DOHH2 (cell line): ENCODE measurements around the gene EPHA5.
"Not testable (repeated sequence)": the region's sequence is repeated elsewhere in the genome, so short reads cannot be mapped to it uniquely, and the experiment has no call there.

Experiments
- H3F3A ChIP-seq: fragments of 200-600 bp; sonication (generic), shearing (Covaris generic); 2 replicates; pipeline ENCODE4 v1.6.0; 2016; ENCODE audit warnings: antibody characterized with exemption, mild to moderate bottlenecking; ENCODE audit not compliant: control insufficient read depth, insufficient read depth
- H3K27ac ChIP-seq: fragments of 200-600 bp; sonication (generic); 2 replicates; pipeline ENCODE4 v1.5.1; 2014; ENCODE audit warnings: low read depth, mild to moderate bottlenecking, low read length, moderate library complexity
- H3K27me3 ChIP-seq: fragments of 200-600 bp; sonication (generic); 2 replicates; pipeline ENCODE4 v1.6.1; 2014; ENCODE audit warnings: mild to moderate bottlenecking, low read length, mixed read lengths; ENCODE audit not compliant: control insufficient read depth
- H3K36me3 ChIP-seq: fragments of 200-600 bp; sonication (generic); 2 replicates; pipeline ENCODE4 v1.6.1; 2014; ENCODE audit warnings: mild to moderate bottlenecking, low read length, moderate library complexity, mixed read lengths; ENCODE audit not compliant: control insufficient read depth
- H3K4me1 ChIP-seq: fragments of 200-600 bp; sonication (generic); 2 replicates; pipeline ENCODE4 v1.6.1; 2014; ENCODE audit warnings: mild to moderate bottlenecking, low read length, mixed read lengths; ENCODE audit not compliant: control insufficient read depth
- H3K4me2 ChIP-seq: fragments of 200-600 bp; sonication (generic); 2 replicates; pipeline ENCODE4 v1.6.0; 2014; ENCODE audit warnings: mild to moderate bottlenecking, low read length, moderate library complexity
- H3K4me3 ChIP-seq: fragments of 200-600 bp; sonication (generic); 2 replicates; pipeline ENCODE4 v1.5.1; 2014; ENCODE audit warnings: mild to moderate bottlenecking, low read length, mixed read lengths
- H3K79me2 ChIP-seq: fragments of 200-600 bp; sonication (generic); 2 replicates; pipeline ENCODE4 v1.6.1; 2014; ENCODE audit warnings: mild to moderate bottlenecking, low read length, mixed read lengths; ENCODE audit not compliant: control insufficient read depth
- H3K9me2 ChIP-seq: fragments of 200-600 bp; sonication (generic); replicated peaks from 2 replicates; pipeline ENCODE4 v1.6.1; 2014; ENCODE audit warnings: mild to moderate bottlenecking, low read length, mixed read lengths; ENCODE audit not compliant: control insufficient read depth
- H3K9me3 ChIP-seq: fragments of 200-600 bp; sonication (generic); 2 replicates; pipeline ENCODE4 v1.6.1; 2014; ENCODE audit warnings: antibody characterized with exemption, low read length, mixed read lengths; ENCODE audit not compliant: control insufficient read depth, insufficient read depth
- H4K20me1 ChIP-seq: fragments of 200-600 bp; sonication (generic); 2 replicates; pipeline ENCODE4 v1.6.0; 2014; ENCODE audit warnings: low read depth, mild to moderate bottlenecking, antibody characterized with exemption, low read length, moderate library complexity; ENCODE audit not compliant: control insufficient read depth, insufficient read depth
- CTCF ChIP-seq: fragments of 200-600 bp; sonication (generic); IDR thresholded peaks from one replicate; pipeline ENCODE4 v1.5.1; 2014; ENCODE audit warnings: antibody characterized with exemption, mild to moderate bottlenecking, low read depth, low read length; ENCODE audit not compliant: poor library complexity, severe bottlenecking
- EZH2phosphoT487 ChIP-seq: fragments of 200-600 bp; sonication (generic); IDR thresholded peaks from 2 replicates; pipeline ENCODE4 v1.6.1; 2017; ENCODE audit warnings: borderline replicate concordance, mild to moderate bottlenecking, antibody characterized with exemption, low read length, moderate library complexity, mixed read lengths

Gene EPHA5

GRCh38 chr4:65311120-65311519 is 359.2 kb downstream of the EPHA5 start:
- Histone ChIP-seq H3K9me3 (no peaks in the 10 kb centered on the region), H3K27me3 (no peaks in the 10 kb centered on the region), H3K36me3 (no peaks in the 10 kb centered on the region), H3K9me2 (no peaks in the 10 kb centered on the region), H3F3A (no peaks in the 10 kb centered on the region), H3K4me1 (no peaks in the 10 kb centered on the region), H3K4me3 (no peak overlapping the region), H3K79me2 (no peaks in the 10 kb centered on the region), H3K27ac (no peak overlapping the region), H4K20me1 (no peaks in the 10 kb centered on the region), H3K4me2 (no peak overlapping the region)
- TF ChIP-seq EZH2phosphoT487 (no peak), CTCF (no peak)

GRCh38 chr4:65310586-65310985 is 359.7 kb downstream of the EPHA5 start:
- no peak overlapping the region for H3K4me2 ChIP-seq
- H3K27ac ChIP-seq: no peak overlapping the region
- TF ChIP-seq EZH2phosphoT487 (no peak), CTCF (no peak)
- no peaks in the 10 kb centered on the region for H3K79me2 ChIP-seq
- H3K27me3 ChIP-seq: no peaks in the 10 kb centered on the region
- no peaks in the 10 kb centered on the region for H3K36me3 ChIP-seq
- no peaks in the 10 kb centered on the region for H3K9me2 ChIP-seq
- no peaks in the 10 kb centered on the region for H3F3A ChIP-seq
- no peaks in the 10 kb centered on the region for H3K9me3 ChIP-seq
- H4K20me1 ChIP-seq: no peaks in the 10 kb centered on the region
- H3K4me1 ChIP-seq: no peaks in the 10 kb centered on the region
- H3K4me3 ChIP-seq: no peak overlapping the region

GRCh38 chr4:65308626-65309025 is 361.7 kb downstream of the EPHA5 start:
- not testable (repeated sequence) for H3K9me3 ChIP-seq, H3K36me3 ChIP-seq, H3K27me3 ChIP-seq, H3K4me2 ChIP-seq, H3K79me2 ChIP-seq, H3K27ac ChIP-seq, H3K4me3 ChIP-seq, H3K4me1 ChIP-seq, H3F3A ChIP-seq, H3K9me2 ChIP-seq, H4K20me1 ChIP-seq

GRCh38 chr4:65302145-65302544 is 368.1 kb downstream of the EPHA5 start:
- TF ChIP-seq CTCF: no peak
- no peak for TF ChIP-seq EZH2phosphoT487
- no peak overlapping the region for H3K4me3 ChIP-seq

More at GRCh38 chr4:65302145-65302544, 368.1 kb downstream of the EPHA5 start:
- Histone ChIP-seq H3K27me3 (no peaks in the 10 kb centered on the region), H3K79me2 (no peaks in the 10 kb centered on the region), H3K36me3 (no peaks in the 10 kb centered on the region), H4K20me1 (no peaks in the 10 kb centered on the region), H3K27ac (no peak overlapping the region), H3K9me2 (no peaks in the 10 kb centered on the region), H3K4me2 (no peak overlapping the region), H3K9me3 (no peaks in the 10 kb centered on the region), H3K4me1 (no peaks in the 10 kb centered on the region), H3F3A (no peaks in the 10 kb centered on the region)
